Tibial nerve (tissue), 4 donors: ENCODE data around the gene SMG6.

Experiments used
- EP300 ChIP-seq, 2 donors: sonication (generic); formaldehyde crosslinking; IDR thresholded peaks; one replicate each; pipeline ENCODE4 v1.6.1; 2017; ENCODE audit warnings: antibody characterized with exemption in 2 of 2, mild to moderate bottlenecking in 1 of 2
- POLR2A ChIP-seq, 2 donors: fragments of 450-650 bp; IDR thresholded peaks; one replicate each; pipeline ENCODE4 v1.6.1; 2017; ENCODE audit warnings: antibody characterized with exemption in 2 of 2, mild to moderate bottlenecking in 2 of 2, moderate library complexity in 2 of 2
- TF ChIP-seq, protein P1 (sequence below), 5 experiments: fragments of 200-600 bp in 3 of 5; fragments of 450-650 bp in 2 of 5; sonication (generic) in 3 of 5; IDR thresholded peaks; one replicate each; pipeline ENCODE4 v1.5.1; 2016 to 2019; ENCODE audit warnings: antibody characterized with exemption in 5 of 5, mild to moderate bottlenecking in 3 of 5, moderate library complexity in 2 of 5

DNA sequence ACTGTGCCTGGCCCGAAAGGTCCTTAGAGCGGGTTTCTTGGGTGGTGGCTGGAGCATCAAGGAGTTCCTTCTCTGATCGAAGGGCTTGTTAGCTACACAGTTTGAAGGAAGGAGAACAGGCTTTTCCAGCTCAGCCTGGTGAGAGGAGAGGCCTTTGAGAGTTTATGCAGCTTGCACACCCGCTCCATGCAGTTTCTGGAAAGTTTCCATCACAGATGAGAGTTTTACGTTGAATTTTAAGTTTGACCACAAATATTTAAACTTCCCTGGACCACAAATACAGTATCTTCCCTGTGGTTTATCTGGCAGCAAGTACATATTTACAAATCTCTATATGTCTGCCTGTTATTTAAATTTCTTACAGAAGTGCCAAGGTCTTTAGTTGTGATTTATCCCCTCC, 191.9 kb downstream of the SMG6 start:
- TF ChIP-seq, protein P1, sequence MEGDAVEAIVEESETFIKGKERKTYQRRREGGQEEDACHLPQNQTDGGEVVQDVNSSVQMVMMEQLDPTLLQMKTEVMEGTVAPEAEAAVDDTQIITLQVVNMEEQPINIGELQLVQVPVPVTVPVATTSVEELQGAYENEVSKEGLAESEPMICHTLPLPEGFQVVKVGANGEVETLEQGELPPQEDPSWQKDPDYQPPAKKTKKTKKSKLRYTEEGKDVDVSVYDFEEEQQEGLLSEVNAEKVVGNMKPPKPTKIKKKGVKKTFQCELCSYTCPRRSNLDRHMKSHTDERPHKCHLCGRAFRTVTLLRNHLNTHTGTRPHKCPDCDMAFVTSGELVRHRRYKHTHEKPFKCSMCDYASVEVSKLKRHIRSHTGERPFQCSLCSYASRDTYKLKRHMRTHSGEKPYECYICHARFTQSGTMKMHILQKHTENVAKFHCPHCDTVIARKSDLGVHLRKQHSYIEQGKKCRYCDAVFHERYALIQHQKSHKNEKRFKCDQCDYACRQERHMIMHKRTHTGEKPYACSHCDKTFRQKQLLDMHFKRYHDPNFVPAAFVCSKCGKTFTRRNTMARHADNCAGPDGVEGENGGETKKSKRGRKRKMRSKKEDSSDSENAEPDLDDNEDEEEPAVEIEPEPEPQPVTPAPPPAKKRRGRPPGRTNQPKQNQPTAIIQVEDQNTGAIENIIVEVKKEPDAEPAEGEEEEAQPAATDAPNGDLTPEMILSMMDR (IDR thresholded peaks at IDR 0.05), result no peak
- TF ChIP-seq POLR2A (IDR thresholded peaks at IDR 0.05) (no peak), EP300 (IDR thresholded peaks at IDR 0.05) (no peak)
